Liver (tissue), 9 donors: ENCODE data around the gene DNAI1. TPM values are rescaled to one million over a fixed set of nuclear protein-coding genes. Genes with fewer than 3 reads are reported as not detected.

Source experiments
- DNase-seq: peaks from one replicate; pipeline ENCODE4 v3.0.0-alpha.2; 2017; ENCODE audit warnings: low spot score
- H3K27ac ChIP-seq, 2 donors: one replicate each; pipeline ENCODE4 v1.7.0; 2013; ENCODE audit warnings: inconsistent platforms in 2 of 2, low read length in 2 of 2, control low read depth in 1 of 2, low read depth in 1 of 2, mild to moderate bottlenecking in 1 of 2
- H3K27me3 ChIP-seq, 4 donors: one replicate each; pipeline versions ENCODE4 v1.6.1 to v1.7.0; 2013; ENCODE audit warnings: low read length in 3 of 4, inconsistent platforms in 1 of 4, mild to moderate bottlenecking in 1 of 4, moderate library complexity in 1 of 4; ENCODE audit not compliant: control insufficient read depth in 4 of 4, insufficient read depth in 4 of 4
- H3K36me3 ChIP-seq, 4 donors: one replicate each; pipeline versions ENCODE4 v1.6.1 to v1.7.0; 2013; ENCODE audit warnings: low read length in 3 of 4, mild to moderate bottlenecking in 3 of 4, low read depth in 1 of 4, moderate library complexity in 1 of 4; ENCODE audit not compliant: control insufficient read depth in 4 of 4, insufficient read depth in 3 of 4
- H3K4me1 ChIP-seq, 4 donors: one replicate each; pipeline versions ENCODE4 v1.6.1 to v1.7.0; 2013; ENCODE audit warnings: low read length in 3 of 4, mild to moderate bottlenecking in 3 of 4, moderate library complexity in 1 of 4; ENCODE audit not compliant: control insufficient read depth in 4 of 4, insufficient read depth in 4 of 4
- H3K4me3 ChIP-seq, 3 donors: one replicate each; pipeline versions ENCODE4 v1.6.1 to v1.7.0; 2013; ENCODE audit warnings: low read length in 3 of 3, control low read depth in 1 of 3, low read depth in 1 of 3, mild to moderate bottlenecking in 1 of 3
- H3K9ac ChIP-seq, 2 donors: one replicate each; pipeline ENCODE4 v1.7.0; 2013; ENCODE audit warnings: low read length in 2 of 2, mild to moderate bottlenecking in 2 of 2, moderate library complexity in 2 of 2, control low read depth in 1 of 2, low read depth in 1 of 2
- H3K9me3 ChIP-seq, 4 donors: one replicate each; pipeline versions ENCODE4 v1.6.1 to v1.7.0; 2013; ENCODE audit warnings: low read length in 3 of 4; ENCODE audit not compliant: control insufficient read depth in 4 of 4
- ATF3 ChIP-seq: IDR thresholded peaks from 2 replicates; pipeline ENCODE4 v1.6.1; 2016; ENCODE audit warnings: antibody characterized with exemption
- CTCF ChIP-seq: fragments of 150-350 bp; IDR thresholded peaks from 2 replicates; pipeline ENCODE4 v1.5.1; 2017; ENCODE audit warnings: improper control_type of control experiment, low read depth, low read length; ENCODE audit not compliant: missing input control
- EGR1 ChIP-seq, 2 donors: IDR thresholded peaks; 2 replicates each; pipeline ENCODE4 v1.6.1; 2016 to 2018; ENCODE audit warnings: antibody characterized with exemption in 2 of 2, low read depth in 2 of 2
- FOXA2 ChIP-seq: IDR thresholded peaks from 2 replicates; pipeline ENCODE4 v1.6.1; 2016; ENCODE audit warnings: antibody characterized with exemption
- HNF4A ChIP-seq, 2 donors: conservative IDR thresholded peaks; 2 replicates each; pipeline ENCODE4 v1.6.1; 2016; ENCODE audit warnings: antibody characterized with exemption in 2 of 2, mild to moderate bottlenecking in 2 of 2
- JUND ChIP-seq, 2 donors: IDR thresholded peaks; 2 replicates each; pipeline ENCODE4 v1.6.1; 2016; ENCODE audit warnings: antibody characterized with exemption in 2 of 2
- NR2F2 ChIP-seq: IDR thresholded peaks from 2 replicates; pipeline ENCODE4 v1.6.1; 2016; ENCODE audit warnings: antibody characterized with exemption
- RAD21 ChIP-seq, 2 donors: IDR thresholded peaks; 2 replicates each; pipeline ENCODE4 v1.6.1; 2016; ENCODE audit warnings: antibody characterized with exemption in 2 of 2, mild to moderate bottlenecking in 2 of 2
- RXRA ChIP-seq, 2 donors: IDR thresholded peaks; 2 replicates each; pipeline ENCODE4 v1.6.1; 2017 to 2018; ENCODE audit warnings: antibody characterized with exemption in 2 of 2, mild to moderate bottlenecking in 1 of 2
- TAF1 ChIP-seq: conservative IDR thresholded peaks from 2 replicates; pipeline ENCODE4 v1.6.1; 2016; ENCODE audit warnings: antibody characterized with exemption, mild to moderate bottlenecking
- YY1 ChIP-seq: IDR thresholded peaks from 2 replicates; pipeline ENCODE4 v1.6.1; 2016; ENCODE audit warnings: antibody characterized with exemption, mild to moderate bottlenecking
- ZBTB33 ChIP-seq: IDR thresholded peaks from 2 replicates; pipeline ENCODE4 v1.6.1; 2016; ENCODE audit warnings: antibody characterized with exemption
- WGBS: extraction: QIAGEN DNeasy Blood & Tissue Kit; methylation state at CpG from one replicate; pipeline ENCODE4 v1.1.7; 2013; 5-methylcytosine and 5-hydroxymethylcytosine counted together
- polyA plus RNA-seq, 2 donors: library from polyadenylated mRNA; stranded (reverse) in 1 of 2; unstranded in 1 of 2; fragments of 200-250 nt in 1 of 2; fragments of >200 nt in 1 of 2; fragmentation: Nextera tagmentation in 1 of 2; extraction: Ambion mirVana in 1 of 2; gene quantifications; one replicate each; pipeline versions ENCODE4 v1.2.1 to v1.2.3, GENCODE V29; 2013 to 2015
- total RNA-seq, 2 donors: library from RNA; depleted of rRNA; stranded (reverse); fragments of >200 nt; gene quantifications; one replicate each; pipeline ENCODE4 v1.2.3, GENCODE V29; 2014
- donor health status: healthy.
- donor health status: healthy.
- donor health status: healthy.
- donor health status: healthy.
- donor health status: healthy.

Gene DNAI1
- total and polyA plus RNA-seq, 4 donors, result not detected

GRCh38 chr9:34555936-34556525 lies 97.4 kb downstream of the DNAI1 start:
- TF ChIP-seq NR2F2, result no peak
- no peak for TF ChIP-seq TAF1
- TF ChIP-seq ATF3, result no peak
- TF ChIP-seq EGR1 (IDR thresholded peaks at IDR 0.05; ENCODE audit: low read depth in 2 of 2), result no peak
- TF ChIP-seq RXRA (IDR thresholded peaks at IDR 0.05), result no peak
- TF ChIP-seq RAD21 (IDR thresholded peaks at IDR 0.05), result no peak
- no peak for TF ChIP-seq HNF4A (conservative IDR thresholded peaks at IDR 0.05)
- no peak for TF ChIP-seq ZBTB33
- TF ChIP-seq JUND (IDR thresholded peaks at IDR 0.05), result no peak
- no peaks in the 10 kb centered on the region for H3K27me3 ChIP-seq

GRCh38 chr9:34556949-34557348 lies 98.3 kb downstream of the DNAI1 start:
- Histone ChIP-seq H3K36me3 (no peaks in the 10 kb centered on the region), H3K27me3 (no peaks in the 10 kb centered on the region), H3K27ac (no peak overlapping the region), H3K9ac (no peak overlapping the region), H3K4me1 (peaks cover 7 to 27% (median 15%) of the 10 kb centered on the region in 4 donors), H3K9me3 (no peaks in the 10 kb centered on the region), H3K4me3 (no peak overlapping the region)
- no peak for DNase-seq
- 90% methylated on average over 6 of the region's 6 CpGs for WGBS
- no peak for TF ChIP-seq FOXA2
- TF ChIP-seq RAD21 (IDR thresholded peaks at IDR 0.05), result no peak
- no peak for TF ChIP-seq EGR1 (IDR thresholded peaks at IDR 0.05; ENCODE audit: low read depth in 2 of 2)
- no peak for TF ChIP-seq TAF1
- TF ChIP-seq JUND (IDR thresholded peaks at IDR 0.05), result no peak
- no peak for TF ChIP-seq HNF4A (conservative IDR thresholded peaks at IDR 0.05)
- no peak for TF ChIP-seq YY1
- TF ChIP-seq CTCF, result no peak

More at GRCh38 chr9:34555936-34556525, 97.4 kb downstream of the DNAI1 start:
- H3K4me3 ChIP-seq, result no peak overlapping the region
- H3K27ac ChIP-seq, result no peak overlapping the region
- no peak for DNase-seq
- H3K4me1 ChIP-seq, result peaks cover 7 to 27% (median 15%) of the 10 kb centered on the region in 4 donors
- H3K36me3 ChIP-seq, result no peaks in the 10 kb centered on the region
- no peak overlapping the region for H3K9ac ChIP-seq
- no peaks in the 10 kb centered on the region for H3K9me3 ChIP-seq
- WGBS, result 93% methylated on average over 13 of the region's 13 CpGs
